Gastroesophageal sphincter (tissue), 3 donors: ENCODE data around the gene OR9A4.

Experiments
- POLR2A ChIP-seq, 2 donors: fragments of 450-650 bp; IDR thresholded peaks; one replicate each; pipeline ENCODE4 v1.6.1; 2017; ENCODE audit warnings: antibody characterized with exemption in 2 of 2, mild to moderate bottlenecking in 2 of 2, moderate library complexity in 1 of 2
- POLR2AphosphoS5 ChIP-seq: sonication (generic); formaldehyde crosslinking; IDR thresholded peaks from one replicate; pipeline ENCODE4 v1.6.1; 2017; ENCODE audit warnings: antibody characterized with exemption
- TF ChIP-seq, protein P1 (sequence below), 4 experiments: fragments of 200-600 bp in 2 of 4; fragments of 450-650 bp in 2 of 4; sonication (generic) in 1 of 4; IDR thresholded peaks; one replicate each; pipeline ENCODE4 v1.5.1; 2017 to 2019; ENCODE audit warnings: antibody characterized with exemption in 4 of 4, mild to moderate bottlenecking in 2 of 4, moderate library complexity in 2 of 4

DNA sequence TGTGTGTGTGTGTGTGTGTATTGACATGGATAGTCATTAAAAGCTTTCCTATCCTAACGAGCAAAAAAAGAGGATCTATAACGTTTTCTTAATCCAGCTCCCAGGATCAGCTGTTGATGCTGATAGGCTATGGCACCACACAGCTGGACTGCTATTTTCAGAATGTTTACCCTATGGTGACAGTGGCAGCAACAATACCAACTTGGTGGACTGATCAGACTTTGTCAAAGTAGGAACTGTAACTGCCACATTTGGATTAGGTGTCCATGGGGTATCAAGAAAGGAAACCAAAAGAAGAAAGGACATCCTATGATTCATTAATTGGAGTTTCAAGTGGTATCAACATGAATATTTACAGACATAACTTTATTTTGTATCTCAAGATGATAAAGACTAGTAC is 33.3 kb downstream of the OR9A4 start:
- TF ChIP-seq, protein P1, sequence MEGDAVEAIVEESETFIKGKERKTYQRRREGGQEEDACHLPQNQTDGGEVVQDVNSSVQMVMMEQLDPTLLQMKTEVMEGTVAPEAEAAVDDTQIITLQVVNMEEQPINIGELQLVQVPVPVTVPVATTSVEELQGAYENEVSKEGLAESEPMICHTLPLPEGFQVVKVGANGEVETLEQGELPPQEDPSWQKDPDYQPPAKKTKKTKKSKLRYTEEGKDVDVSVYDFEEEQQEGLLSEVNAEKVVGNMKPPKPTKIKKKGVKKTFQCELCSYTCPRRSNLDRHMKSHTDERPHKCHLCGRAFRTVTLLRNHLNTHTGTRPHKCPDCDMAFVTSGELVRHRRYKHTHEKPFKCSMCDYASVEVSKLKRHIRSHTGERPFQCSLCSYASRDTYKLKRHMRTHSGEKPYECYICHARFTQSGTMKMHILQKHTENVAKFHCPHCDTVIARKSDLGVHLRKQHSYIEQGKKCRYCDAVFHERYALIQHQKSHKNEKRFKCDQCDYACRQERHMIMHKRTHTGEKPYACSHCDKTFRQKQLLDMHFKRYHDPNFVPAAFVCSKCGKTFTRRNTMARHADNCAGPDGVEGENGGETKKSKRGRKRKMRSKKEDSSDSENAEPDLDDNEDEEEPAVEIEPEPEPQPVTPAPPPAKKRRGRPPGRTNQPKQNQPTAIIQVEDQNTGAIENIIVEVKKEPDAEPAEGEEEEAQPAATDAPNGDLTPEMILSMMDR (IDR thresholded peaks at IDR 0.05): no peak
- TF ChIP-seq POLR2AphosphoS5 (no peak), POLR2A (IDR thresholded peaks at IDR 0.05) (no peak)
